Measurements from ENCODE around the gene PIK3R3.
"Not testable (repeated sequence)": the region's sequence is repeated elsewhere in the genome, so short reads cannot be mapped to it uniquely, and the experiment has no call there.

Gene PIK3R3

DNA sequence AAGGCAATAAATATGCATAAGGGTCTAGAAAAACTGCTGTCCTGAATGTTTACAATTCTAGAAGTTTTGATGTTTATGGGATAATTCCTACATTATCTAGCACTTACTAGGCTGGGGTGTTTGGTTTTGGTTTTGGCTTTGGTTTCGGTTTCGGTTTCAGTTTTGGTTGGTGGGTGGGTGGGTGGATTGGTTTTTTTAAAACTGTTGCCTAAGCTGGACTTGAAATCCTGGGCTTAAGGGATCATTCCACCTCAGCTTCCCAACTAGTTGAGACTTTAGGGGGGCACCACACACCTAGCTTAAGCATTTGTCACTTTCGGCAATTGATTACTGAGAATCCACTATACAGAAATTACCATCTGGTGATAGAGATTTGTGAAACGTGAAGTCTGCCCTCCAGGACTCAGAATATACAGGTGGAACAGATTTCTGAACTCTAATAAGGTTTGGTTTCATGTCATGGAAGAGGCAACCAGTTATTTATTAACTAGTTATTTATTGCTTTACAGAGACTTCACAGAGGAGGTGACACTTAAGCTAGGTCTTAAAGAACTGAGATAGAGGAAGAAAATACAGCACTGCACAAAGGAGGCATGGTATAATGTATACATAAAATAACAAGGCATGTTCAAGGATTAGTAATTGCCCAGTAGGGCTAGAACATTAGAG is 69.6 kb downstream of the PIK3R3 start:
- no peak for DNase-seq

DNA sequence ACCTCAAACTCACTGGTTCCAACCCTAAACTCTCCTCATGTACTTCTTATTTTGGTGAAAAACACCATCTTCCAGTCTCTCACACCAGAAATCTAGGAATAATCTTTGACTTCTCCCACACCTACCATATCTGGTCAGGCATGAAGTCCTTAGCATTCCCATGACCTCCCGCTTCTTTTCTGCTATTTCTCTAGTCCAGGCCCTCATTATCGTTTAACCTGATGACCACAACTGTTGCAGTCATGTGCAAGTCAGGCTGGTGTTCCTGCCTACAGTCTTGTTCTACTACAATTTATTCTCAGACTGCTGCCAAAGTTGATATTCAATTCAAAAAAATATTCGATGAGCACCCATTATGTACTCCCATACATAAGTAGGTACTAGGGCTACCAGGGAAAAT is 71.3 kb downstream of the PIK3R3 start:
- no peak for DNase-seq

DNA sequence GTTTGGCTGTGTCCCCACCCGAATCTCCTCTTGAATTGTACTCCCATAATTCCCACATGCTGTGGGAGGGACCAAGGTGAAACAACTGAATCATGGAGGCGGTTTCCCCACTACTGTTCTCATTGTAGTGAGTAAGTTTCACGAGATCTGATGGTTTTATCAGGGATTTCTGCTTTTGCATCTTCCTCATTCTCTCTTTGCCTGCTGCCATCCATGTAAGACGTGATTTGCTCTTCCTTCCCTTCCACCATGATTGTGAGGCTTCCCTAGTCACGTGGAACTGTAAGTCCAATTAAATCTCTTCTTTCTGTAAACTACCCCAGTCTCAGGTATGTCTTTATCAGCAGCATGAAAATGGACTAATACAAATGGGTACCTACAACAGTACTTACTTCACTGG is 73.5 kb downstream of the PIK3R3 start:
- no peak for DNase-seq

DNA sequence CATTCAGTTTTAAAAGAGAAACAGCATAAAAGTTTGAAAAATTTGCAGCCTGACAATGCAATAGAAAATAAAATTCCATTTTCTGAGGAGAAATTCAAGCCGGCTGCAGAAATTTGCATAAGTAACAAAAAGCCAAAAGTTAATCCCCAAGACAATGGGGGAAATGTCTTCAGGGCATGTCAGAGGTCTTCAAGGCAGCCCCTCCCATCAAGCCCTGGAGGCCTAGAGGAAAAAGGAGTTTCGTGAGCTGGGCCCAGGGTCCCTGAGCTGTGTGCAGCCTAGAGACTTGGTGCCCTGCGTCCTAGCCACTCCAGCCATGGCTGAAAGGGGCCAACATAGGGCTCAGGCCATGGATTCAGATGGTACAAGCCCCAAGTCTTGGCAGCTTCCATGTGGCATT is 74.6 kb downstream of the PIK3R3 start:
- no peak for DNase-seq

DNA sequence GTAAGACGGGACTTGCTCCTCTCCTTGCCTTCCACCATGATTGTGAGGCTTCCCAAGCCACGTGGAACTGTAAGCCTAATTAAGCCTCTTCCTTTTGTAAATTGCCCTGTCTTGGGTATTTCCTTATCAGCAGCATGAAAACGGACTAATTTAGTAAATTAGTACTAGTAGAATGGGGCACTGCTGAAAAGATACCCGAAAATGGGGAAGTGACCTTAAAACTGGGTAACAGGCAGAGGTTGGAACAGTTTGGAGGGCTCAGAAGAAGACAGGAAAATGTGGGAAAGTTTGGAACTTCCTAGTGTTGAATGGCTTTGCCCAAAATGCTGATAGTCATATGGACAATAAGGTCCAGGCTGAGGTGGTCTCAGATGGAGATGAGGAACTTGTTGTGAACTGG is 75.2 kb downstream of the PIK3R3 start:
- DNase-seq = not testable (repeated sequence)

DNA sequence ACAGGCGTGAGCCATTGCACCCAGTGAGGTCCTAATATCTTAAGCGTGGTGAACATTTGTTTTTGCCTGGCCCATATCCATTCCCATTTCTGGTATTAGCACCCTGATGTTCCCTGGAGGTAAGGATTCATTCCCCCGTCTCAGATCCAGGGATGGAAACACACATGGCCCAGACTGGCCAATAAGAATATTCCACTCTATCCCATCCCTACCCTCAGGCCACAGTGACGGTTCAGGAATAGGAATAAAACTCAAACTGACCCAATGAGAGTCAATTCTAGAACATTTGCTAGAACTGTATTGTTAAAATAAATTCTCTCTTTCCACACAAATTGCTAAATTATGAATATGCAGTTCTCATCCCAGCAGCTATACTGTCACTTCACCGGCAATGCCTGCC is 76.1 kb downstream of the PIK3R3 start:
- no peak for DNase-seq

DNA sequence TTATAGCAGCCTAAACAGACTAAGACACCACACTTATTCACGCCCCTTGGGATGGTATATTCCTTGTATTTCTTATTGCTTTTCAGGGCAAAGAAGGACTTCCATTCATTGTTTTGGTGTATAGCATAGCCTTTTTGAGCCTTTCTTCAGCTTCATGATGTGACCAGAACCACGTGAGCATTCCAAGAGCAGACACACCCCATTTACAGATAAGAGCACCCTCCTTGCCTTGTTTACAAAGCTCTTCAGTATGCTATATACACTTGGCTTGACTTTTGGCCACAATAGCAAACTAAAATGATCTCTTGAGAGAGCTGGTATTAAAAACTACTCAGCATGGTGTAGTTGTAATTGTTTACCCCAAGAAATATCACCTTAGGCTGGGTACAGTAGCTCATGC is 78.7 kb downstream of the PIK3R3 start:
- no peak for DNase-seq

DNA sequence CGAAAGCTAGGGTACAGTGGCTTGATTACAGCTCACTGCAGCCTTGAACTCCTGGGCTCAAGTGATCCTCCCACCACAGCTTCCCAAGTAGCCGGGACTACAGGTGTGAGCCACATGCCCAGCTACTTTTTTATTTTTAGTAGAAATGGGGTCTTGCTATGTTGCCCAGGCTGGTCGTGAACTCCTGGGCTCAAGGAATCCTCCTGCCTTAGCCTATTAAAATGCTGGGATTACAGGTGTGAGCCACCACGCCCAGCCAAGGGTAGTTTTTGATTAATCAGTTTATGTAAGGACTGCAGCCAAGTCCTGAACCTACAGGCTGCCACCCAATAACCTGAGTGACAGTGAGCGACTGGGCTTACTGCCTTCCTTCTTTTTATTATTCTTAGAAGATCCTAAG is 88.3 kb downstream of the PIK3R3 start:
- DNase-seq = no peak

DNA sequence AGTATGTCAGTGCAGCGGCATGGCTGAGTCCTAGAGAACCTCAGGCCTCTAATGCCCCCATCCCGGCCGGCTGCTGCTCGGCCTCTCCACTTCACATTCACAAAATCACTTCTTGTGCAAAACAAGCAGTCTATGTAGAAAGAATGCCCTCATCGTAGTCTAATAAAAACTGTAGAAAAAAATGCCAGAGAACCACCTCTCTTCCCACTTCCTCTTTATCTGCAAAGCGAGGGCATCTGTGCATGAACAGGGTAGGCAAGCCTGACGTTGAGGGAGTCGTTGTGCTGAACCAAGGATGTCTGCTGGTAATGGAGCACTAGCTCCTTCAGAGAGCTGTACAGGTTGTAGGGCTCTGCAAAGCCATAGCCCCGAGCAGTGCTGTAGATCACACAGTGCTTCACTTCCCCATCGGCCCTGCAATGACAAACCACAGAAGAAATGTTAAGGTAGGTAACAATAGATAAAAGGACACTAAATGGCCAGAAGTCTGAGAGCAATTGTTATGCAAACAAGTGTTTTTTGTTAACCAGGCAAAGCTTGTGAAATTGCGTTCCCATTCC is 88.9 kb downstream of the PIK3R3 start:
- no peak for DNase-seq

DNA sequence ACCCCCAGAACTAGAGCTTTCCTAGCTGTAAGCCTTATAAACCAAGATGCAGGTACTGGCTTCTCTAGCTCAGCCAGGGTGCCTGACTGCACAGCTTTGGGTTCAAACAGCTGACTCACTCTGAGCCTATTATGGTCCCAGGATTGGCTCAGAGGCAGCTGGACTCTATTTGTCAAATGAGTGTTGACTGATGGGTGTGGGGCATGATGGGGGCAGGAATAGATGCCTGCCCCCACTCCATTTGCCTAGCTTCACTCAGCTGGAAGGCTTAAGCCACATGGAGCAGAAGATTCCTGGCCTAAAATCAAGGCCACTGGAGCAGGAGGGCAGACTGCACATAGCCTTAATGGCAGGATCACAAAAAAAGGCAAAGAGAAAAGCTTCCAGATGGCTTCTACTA is 90.5 kb downstream of the PIK3R3 start:
- peak; percentile 52 for DNase-seq

DNA sequence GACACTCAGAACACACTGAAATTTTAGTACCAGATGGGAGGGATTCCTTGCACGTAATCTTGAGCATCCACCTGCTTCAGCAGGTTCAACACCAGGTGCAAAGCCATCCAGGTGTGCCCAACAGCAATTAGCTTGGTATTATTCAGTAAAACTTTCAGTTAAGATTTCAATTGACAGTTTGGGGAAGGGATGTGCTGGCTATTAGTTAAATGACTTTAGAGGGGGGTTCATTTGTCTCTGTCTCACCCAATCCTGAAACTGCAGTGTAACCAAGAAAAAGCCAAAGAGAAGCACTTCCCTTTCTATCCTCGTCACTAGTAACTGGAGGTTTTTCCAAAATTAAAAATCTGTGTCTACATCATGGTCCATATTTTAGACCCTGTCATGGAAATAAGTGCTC is 90.9 kb downstream of the PIK3R3 start:
- DNase-seq = no peak

DNA sequence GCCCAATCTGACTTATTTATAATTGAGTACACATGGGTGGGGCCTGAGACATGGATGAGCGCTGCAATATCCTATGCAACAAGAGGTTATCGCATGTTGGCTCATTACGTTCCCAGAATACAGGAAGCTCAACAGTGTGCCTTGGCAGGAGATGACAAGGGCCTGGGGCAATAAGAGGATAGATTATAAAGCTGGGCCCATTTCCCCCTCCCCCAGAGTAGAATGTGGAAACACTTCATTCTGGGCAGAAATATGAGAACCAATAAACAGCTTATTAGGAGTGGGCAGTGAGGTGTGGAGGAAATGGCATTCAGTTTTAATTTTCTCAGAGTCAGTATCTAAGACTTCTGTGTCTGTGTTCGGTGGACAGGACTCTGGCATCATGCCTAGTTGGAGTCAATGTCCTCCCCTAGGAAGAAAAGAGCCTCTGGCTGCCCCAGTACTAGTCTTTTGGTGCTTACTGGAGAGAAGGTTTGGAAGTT is 92.8 kb downstream of the PIK3R3 start:
- no peak for DNase-seq

DNA sequence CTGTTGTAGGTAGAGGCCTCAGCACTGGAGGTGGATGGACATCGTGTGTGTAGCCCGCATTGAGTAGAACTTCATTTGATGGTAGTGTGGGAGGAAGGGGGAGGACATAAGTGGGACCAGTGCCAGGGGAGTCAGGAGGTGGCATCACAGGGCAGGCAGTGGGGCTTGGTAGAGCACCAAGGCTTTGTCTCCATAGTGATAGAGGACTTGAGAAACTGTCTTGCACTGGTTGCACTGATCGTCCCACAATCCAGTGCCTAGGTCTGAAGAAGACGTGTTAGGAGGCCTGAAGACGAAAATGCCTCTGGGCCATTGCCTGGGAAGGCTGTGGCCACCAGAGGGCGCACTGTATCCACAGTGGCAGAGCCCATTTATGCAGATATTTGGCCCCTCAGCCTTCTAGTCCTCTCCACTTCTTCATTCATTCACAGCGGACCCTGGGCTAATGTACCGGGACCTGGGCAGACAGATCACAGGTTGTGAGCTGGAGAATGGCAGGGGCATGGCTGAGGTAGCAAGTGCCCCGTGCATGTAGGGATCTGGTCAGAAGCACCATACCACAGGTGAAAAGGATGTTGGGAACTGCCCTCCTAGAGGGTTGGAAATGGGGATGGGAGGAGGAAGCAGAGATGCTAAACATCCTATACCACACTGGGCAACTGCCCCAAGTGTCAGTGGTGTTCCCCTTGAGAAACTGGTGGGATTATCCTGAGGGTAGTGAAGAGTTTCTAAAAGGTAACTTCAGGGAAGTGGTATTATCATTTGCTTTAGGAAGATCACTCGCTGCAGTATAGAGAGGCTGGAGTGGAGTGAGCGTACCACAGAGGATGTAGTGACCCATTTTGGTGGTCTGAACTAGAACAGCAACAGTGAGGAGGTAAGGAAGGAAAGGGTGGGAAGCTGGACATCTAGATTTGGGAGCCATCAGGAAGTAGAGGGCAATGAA is 95.3 kb downstream of the PIK3R3 start:
- peak; percentile 72 for DNase-seq

DNA sequence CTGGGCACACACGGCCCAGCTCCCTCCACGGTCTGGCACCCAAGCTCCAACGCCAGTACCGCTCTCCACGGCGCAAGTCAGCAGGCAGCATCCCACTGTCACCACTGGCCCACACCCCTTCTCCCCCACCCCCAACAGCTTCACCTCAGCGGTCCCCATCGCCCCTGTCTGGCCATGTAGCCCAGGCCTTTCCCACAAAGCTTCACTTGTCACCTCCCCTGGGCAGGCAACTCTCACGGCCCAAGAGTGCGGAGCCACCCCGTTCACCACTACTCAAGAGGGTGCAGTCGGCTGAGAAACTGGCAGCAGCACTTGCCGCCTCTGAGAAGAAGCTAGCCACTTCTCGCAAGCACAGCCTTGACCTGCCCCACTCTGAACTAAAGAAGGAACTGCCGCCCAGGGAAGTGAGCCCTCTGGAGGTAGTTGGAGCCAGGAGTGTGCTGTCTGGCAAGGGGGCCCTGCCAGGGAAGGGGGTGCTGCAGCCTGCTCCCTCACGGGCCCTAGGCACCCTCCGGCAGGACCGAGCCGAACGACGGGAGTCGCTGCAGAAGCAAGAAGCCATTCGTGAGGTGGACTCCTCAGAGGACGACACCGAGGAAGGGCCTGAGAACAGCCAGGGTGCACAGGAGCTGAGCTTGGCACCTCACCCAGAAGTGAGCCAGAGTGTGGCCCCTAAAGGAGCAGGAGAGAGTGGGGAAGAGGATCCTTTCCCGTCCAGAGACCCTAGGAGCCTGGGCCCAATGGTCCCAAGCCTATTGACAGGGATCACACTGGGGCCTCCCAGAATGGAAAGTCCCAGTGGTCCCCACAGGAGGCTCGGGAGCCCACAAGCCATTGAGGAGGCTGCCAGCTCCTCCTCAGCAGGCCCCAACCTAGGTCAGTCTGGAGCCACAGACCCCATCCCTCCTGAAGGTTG is 97.6 kb downstream of the PIK3R3 start:
- DNase-seq = no peak

DNA sequence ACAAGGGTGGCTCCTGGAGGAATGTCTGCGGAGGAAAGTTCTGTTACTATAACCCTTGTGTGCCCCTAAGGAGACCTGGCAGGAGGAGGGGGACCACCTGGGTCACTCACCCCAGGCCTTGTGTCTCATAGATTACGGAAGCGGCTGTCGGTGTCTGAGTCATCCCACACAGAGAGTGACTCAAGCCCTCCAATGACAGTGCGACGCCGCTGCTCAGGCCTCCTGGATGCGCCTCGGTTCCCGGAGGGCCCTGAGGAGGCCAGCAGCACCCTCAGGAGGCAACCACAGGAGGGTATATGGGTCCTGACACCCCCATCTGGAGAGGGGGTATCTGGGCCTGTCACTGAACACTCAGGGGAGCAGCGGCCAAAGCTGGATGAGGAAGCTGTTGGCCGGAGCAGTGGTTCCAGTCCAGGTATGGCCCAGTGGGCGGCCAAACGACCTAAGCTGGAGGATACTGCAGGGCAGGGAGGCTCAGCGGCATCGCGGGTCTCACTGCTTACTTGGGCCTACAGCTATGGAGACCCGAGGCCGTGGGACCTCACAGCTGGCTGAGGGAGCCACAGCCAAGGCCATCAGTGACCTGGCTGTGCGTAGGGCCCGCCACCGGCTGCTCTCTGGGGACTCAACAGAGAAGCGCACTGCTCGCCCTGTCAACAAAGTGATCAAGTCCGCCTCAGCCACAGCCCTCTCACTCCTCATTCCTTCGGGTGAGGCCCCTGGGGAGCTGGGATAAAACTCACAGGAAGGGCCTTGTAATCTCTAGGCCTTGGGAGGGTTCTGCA is 101.4 kb downstream of the PIK3R3 start:
- DNase-seq = peak; percentile 40

DNA sequence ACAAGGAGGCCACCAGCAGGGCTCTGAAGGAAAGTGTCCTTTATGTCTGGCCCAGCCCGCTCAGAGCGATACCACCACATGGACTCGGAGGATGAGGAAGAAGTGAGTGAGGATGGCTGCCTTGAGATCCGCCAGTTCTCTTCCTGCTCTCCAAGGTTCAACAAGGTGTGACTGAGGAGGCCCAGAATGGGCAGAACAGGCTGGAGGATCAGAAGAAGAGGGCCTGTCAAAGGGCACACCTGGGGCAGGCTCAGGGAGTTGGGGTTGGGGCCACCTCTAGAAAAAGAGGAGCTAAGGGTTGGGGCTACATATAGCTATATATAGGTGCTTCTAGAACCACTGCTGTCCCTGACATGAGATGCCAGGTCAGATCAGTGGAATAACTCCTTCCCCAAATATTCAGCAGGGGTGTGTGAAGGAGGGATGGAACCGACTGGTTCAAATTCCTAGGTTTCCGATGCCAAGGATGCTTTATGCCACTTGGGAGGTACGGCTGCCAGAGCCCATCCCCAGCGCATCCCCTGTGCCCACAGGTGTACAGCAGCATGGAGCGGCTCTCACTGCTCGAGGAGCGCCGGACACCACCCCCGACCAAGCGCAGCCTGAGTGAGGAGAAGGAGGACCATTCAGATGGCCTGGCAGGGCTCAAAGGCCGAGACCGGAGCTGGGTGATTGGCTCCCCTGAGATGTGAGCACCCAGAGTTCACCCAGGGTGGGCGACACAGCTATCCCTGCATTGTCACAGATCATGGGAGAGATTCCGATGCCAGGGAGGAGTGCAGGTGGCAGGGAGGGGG is 102.2 kb downstream of the PIK3R3 start:
- DNase-seq = no peak

DNA sequence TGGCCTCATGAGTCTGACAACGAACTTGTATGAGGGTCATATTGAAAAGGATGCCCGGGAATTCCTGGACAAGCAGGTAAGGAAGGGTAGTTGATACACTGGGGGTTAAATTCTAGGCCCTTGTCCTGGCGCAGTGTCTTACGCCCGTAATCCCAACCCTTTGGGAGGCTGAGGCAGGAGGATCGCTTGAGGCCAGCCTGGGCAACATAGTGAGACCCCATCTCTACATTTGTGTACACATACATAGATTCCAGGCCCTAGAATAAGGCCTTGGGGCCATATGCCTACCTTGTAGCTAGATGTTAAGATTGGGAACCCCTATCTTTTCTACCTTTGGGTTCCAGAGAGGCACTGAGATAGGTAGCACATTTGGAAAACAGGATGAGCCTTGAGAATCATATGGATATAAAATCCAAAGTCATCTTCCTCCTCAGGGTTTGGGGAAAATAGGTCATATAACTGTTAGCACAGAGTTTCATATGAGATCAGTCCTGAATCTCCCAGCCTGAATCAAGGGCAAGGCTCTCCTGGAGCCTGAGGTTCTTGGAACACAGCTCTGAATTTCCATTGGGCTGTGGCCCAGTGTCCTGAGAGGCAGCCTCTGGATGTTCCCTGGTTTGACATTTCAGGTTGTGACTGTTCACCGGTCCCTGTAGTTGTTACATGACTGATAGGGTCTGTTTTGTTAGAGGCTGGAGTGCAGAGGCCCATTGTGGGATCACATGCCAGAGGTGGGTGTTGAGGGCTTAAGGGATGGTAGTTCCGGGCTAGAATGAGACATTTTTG is 104.4 kb downstream of the PIK3R3 start:
- DNase-seq = no peak

DNA sequence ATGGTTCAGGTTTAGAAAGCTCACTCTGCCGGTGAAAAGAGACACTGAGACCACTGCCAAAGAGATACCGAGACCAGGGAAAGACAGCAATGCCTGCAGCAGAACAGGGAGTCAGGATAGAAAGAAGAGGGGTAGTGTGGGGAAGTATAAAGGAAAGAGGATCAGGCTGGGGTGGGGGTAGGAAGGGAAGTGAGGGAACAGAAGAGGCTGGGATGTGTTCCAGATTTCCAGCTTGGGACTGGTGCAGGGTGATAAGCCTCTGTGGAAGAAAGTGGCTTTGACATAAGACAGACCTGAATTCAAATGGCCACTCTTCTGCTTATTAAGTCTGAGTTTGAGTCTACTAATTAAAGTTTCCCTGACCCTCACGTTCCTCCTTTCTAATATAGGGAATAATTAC is 105.9 kb downstream of the PIK3R3 start:
- DNase-seq = no peak

DNA sequence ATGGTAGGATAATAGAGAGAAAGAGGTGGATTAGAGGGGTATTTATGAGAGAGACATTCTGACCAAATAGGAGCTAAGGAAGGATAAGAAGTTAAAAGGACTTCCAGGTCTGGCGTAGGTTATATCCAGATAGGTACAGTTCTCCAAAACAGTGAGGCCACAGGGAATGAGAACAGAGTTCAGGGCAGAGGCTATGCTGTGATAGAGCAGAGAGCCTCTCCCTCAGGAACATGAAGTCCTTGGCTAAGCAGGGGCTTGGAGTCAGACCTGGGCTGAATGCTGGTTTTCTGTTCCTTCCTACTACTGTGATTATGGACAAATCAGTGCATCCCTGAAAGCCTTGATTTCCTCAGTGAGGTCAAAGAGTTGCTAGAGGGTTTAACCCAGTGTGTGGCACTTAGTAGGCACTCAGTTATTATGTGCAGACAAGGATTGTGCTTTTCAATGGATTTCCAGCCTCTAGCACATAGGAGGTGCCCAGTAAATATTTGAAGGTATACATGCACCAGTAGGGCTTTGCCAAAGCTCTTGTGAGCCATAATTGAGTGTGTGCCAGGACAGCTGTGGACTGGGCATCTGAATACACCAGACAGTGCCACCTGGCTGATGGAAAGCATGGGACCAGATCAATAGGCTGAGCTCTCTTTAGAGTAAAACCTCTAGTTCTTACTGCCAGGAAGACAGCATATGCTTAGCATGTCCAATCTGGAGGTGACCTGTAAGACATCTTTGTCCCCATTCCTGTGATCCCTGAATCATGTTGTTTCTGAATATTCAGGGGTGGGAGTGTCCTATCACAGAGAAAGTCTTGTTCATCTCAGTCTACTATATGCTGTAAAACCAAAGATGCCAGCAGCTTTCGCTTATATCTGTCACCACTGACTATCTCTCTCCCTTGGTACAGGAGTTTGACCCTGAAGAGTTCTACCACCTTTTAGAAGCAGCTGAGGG is 111.1 kb downstream of the PIK3R3 start:
- DNase-seq = no peak

Measured in fibroblast of skin of right biceps (primary cell).